HepG2 (cell line): Measurements from ENCODE around the gene ZNF292. TPM values are rescaled to one million over a fixed set of nuclear protein-coding genes. Genes with fewer than 3 reads are reported as not detected.

ENCODE experiments used
- ATRX ChIP-seq: sonication (generic); formaldehyde crosslinking; IDR thresholded peaks from 2 replicates; pipeline ENCODE4 v1.4.0; 2020; ENCODE audit warnings: missing genetic modification reagents, borderline replicate concordance
- BRCA1 ChIP-seq: sonication (generic); formaldehyde crosslinking; IDR thresholded peaks from 2 replicates; pipeline ENCODE4 v1.4.0; 2020; ENCODE audit warnings: missing genetic modification reagents
- CTCF ChIP-seq: sonication (generic); formaldehyde crosslinking; IDR thresholded peaks from 2 replicates; pipeline ENCODE4 v1.5.0; 2020; ENCODE audit warnings: mild to moderate bottlenecking, missing genetic modification reagents, moderate library complexity
- GATAD1 ChIP-seq: IDR thresholded peaks from 2 replicates; pipeline ENCODE4 v1.6.1; 2016; ENCODE audit warnings: missing genetic modification reagents, missing compliant biosample characterization
- HNRNPH1 ChIP-seq: fragments of 200-400 bp; formaldehyde crosslinking; optimal IDR thresholded peaks from 2 replicates; pipeline ENCODE3; 2017; ENCODE audit warnings: mild to moderate bottlenecking, low read depth, low read length
- HOXA7 ChIP-seq: sonication (generic); formaldehyde crosslinking; IDR thresholded peaks from 2 replicates; pipeline ENCODE4 v1.8.1; 2022; ENCODE audit warnings: mild to moderate bottlenecking, missing genetic modification reagents, moderate library complexity
- JUND ChIP-seq: sonication (generic); formaldehyde crosslinking; IDR thresholded peaks from 2 replicates; pipeline ENCODE4 v1.8.0; 2022; ENCODE audit warnings: mild to moderate bottlenecking, missing genetic modification reagents
- MIXL1 ChIP-seq: IDR thresholded peaks from 2 replicates; pipeline ENCODE4 v1.6.1; 2016
- MYC ChIP-seq: sonication (generic); formaldehyde crosslinking; IDR thresholded peaks from 2 replicates; pipeline ENCODE4 v1.9.0; 2021; ENCODE audit warnings: missing genetic modification reagents, borderline replicate concordance
- NFRKB ChIP-seq: fragments of 450-650 bp; IDR thresholded peaks from 2 replicates; pipeline ENCODE4 v1.6.1; 2017
- RARG ChIP-seq: sonication (generic); formaldehyde crosslinking; IDR thresholded peaks from 2 replicates; pipeline ENCODE4 v1.4.0; 2020; ENCODE audit warnings: low read depth, mild to moderate bottlenecking, missing genetic modification reagents
- SAFB2 ChIP-seq: sonication (generic); formaldehyde crosslinking; IDR thresholded peaks from 2 replicates; pipeline ENCODE4 v1.5.1; 2020; ENCODE audit warnings: missing genetic modification reagents, low read depth, mild to moderate bottlenecking, borderline replicate concordance
- THYN1 ChIP-seq: sonication (generic); formaldehyde crosslinking; IDR thresholded peaks from 2 replicates; pipeline ENCODE4 v1.8.1; 2023; ENCODE audit warnings: low read depth, mild to moderate bottlenecking, moderate library complexity, missing genetic modification reagents, borderline replicate concordance
- ZBTB21 ChIP-seq: sonication (generic); formaldehyde crosslinking; IDR thresholded peaks from 2 replicates; pipeline ENCODE4 v1.4.0; 2020; ENCODE audit warnings: missing genetic modification reagents
- ZBTB7B ChIP-seq: sonication (generic); formaldehyde crosslinking; IDR thresholded peaks from 2 replicates; pipeline ENCODE4 v1.4.0; 2020; ENCODE audit warnings: missing genetic modification reagents
- ZNF136 ChIP-seq: sonication (generic); formaldehyde crosslinking; IDR thresholded peaks from 2 replicates; pipeline ENCODE4 v1.8.1; 2022; ENCODE audit warnings: low read depth, mild to moderate bottlenecking, moderate library complexity, missing genetic modification reagents
- ZNF496 ChIP-seq: sonication (generic); formaldehyde crosslinking; IDR thresholded peaks from 2 replicates; pipeline ENCODE4 v1.8.1; 2023; ENCODE audit warnings: mild to moderate bottlenecking, moderate library complexity, missing genetic modification reagents; ENCODE audit not compliant: insufficient replicate concordance
- ZNF512 ChIP-seq: sonication (generic); formaldehyde crosslinking; IDR thresholded peaks from 2 replicates; pipeline ENCODE4 v1.4.0; 2020; ENCODE audit warnings: mild to moderate bottlenecking, missing genetic modification reagents
- ZNF549 ChIP-seq: sonication (generic); formaldehyde crosslinking; IDR thresholded peaks from 2 replicates; pipeline ENCODE4 v1.5.0; 2020; ENCODE audit warnings: missing genetic modification reagents
- ZNF577 ChIP-seq: sonication (generic); formaldehyde crosslinking; IDR thresholded peaks from 2 replicates; pipeline ENCODE4 v1.4.0; 2020; ENCODE audit warnings: mild to moderate bottlenecking, low read depth, missing genetic modification reagents, borderline replicate concordance
- ZNF710 ChIP-seq: sonication (generic); formaldehyde crosslinking; IDR thresholded peaks from 2 replicates; pipeline ENCODE4 v1.5.0; 2020; ENCODE audit warnings: mild to moderate bottlenecking, missing genetic modification reagents, borderline replicate concordance
- ZNF737 ChIP-seq: sonication (generic); formaldehyde crosslinking; IDR thresholded peaks from 2 replicates; pipeline ENCODE4 v1.5.0; 2020; ENCODE audit warnings: missing genetic modification reagents, mild to moderate bottlenecking, borderline replicate concordance
- ZNF790 ChIP-seq: sonication (generic); formaldehyde crosslinking; IDR thresholded peaks from 2 replicates; pipeline ENCODE4 v1.8.0; 2022; ENCODE audit warnings: missing genetic modification reagents, mild to moderate bottlenecking, borderline replicate concordance
- polyA plus RNA-seq, 8 experiments: library from polyadenylated mRNA; depleted of rRNA in 3 of 8; stranded (reverse) in 7 of 8; unstranded in 1 of 8; fragments of >200 nt; fragmentation: Illumina TruSeq in 4 of 8; extraction: Trizol in 4 of 8; gene quantifications; 2 replicates each; pipeline versions ENCODE4 v1.2.1 to v1.2.3, GENCODE V29; 2011 to 2016; ENCODE audit warnings: low read depth in 4 of 8, missing spikeins in 1 of 8, mixed read lengths in 1 of 8; ENCODE audit not compliant: insufficient read depth in 1 of 8
- total RNA-seq, 5 experiments: library from RNA; depleted of rRNA; stranded (reverse); fragments of >200 nt; fragmentation: Illumina TruSeq; extraction: Trizol; gene quantifications; 2 replicates each; pipeline ENCODE4 v1.2.3, GENCODE V29; 2016; ENCODE audit warnings: low read depth in 1 of 5

ZNF292 gene
- total and polyA plus RNA-seq, 2 of the 13 experiments (the other 11 are each of a cell fraction or from before 2014, with no cell fraction given): 9.9 to 12.8 TPM

GRCh38 chr6:87154993-87155841 is at the start of gene ZNF292 (continued):
- peak; percentile 97 for TF ChIP-seq MYC (CRISPR knock-in tag)
- no peak; the same call in 1 of the 2 replicates for TF ChIP-seq BRCA1 (CRISPR knock-in tag)
- peak; percentile 98 for TF ChIP-seq HOXA7 (CRISPR knock-in tag)
- TF ChIP-seq ATRX: no peak
- TF ChIP-seq ZBTB21 (CRISPR knock-in tag): no peak
- no peak for TF ChIP-seq ZNF710
- peak; percentile 85 for TF ChIP-seq ZNF737 (CRISPR knock-in tag)
- peak; percentile 93 for TF ChIP-seq ZNF790 (CRISPR knock-in tag)
- peak; percentile 28; the same call in 1 of the 2 replicates for TF ChIP-seq NFRKB
- TF ChIP-seq MIXL1 (CRISPR knock-in tag): peak; percentile 79; the same call in 1 of the 2 replicates
- no peak for TF ChIP-seq RARG (CRISPR knock-in tag)
- TF ChIP-seq GATAD1 (CRISPR knock-in tag): peak; percentile 94
- TF ChIP-seq CTCF (CRISPR knock-in tag): no peak; the same call in 1 of the 2 replicates
- no peak; the same call in 1 of the 2 replicates for TF ChIP-seq ZNF136
- TF ChIP-seq ZNF549: no peak
- peak; percentile 86 for TF ChIP-seq ZBTB7B (CRISPR knock-in tag)
- peak; percentile 22; the same call in 1 of the 2 replicates for TF ChIP-seq SAFB2 (CRISPR knock-in tag)
- no peak; the same call in 1 of the 2 replicates for TF ChIP-seq JUND (CRISPR knock-in tag)
- TF ChIP-seq HNRNPH1: peak; percentile 31
- no peak for TF ChIP-seq ZNF496 (CRISPR knock-in tag)
- TF ChIP-seq ZNF512 (CRISPR knock-in tag): 0 out of 2 replicates have a peak, but pooled peaks have one; percentile 30
- 0 out of 2 replicates have a peak, but pooled peaks have one; percentile 44 for TF ChIP-seq ZNF577
- TF ChIP-seq THYN1: no peak
